GM12878 (cell line): ENCODE results near the gene PDCL3. TPM values are rescaled to one million over a fixed set of nuclear protein-coding genes. Genes with fewer than 3 reads are reported as not detected.

Experiments
- ATAC-seq: fragments of 200-7000 bp; cut with Tn5 transposase; 3 replicates; pipeline ENCODE4 v1.9.1; 2020; ENCODE audit warnings: mild to moderate bottlenecking, moderate library complexity
- BruUV-seq: library from RNA; stranded (reverse); fragments of 400-500 nt; replicated peaks from 2 replicates; lab custom pipeline; 2021; lab: Mats Ljungman, UMichigan
- CTCF ChIA-PET: fragments of 300-600 bp; sonication (Branson Sonifier 250); formaldehyde crosslinking; extraction: SDS; loops from one replicate; lab custom pipeline; 2021; ENCODE audit warnings: inconsistent platforms; lab: Yijun Ruan, JAX
- POLR2A ChIA-PET: fragments of 350-600 bp; formaldehyde crosslinking; extraction: SDS; loops from one replicate; lab custom pipeline; 2021; ENCODE audit warnings: inconsistent platforms; lab: Charles Lee
- RAD21 ChIA-PET: fragments of 300-600 bp; sonication (Branson Sonifier 250); formaldehyde crosslinking; loops from one replicate; lab custom pipeline; 2023; ENCODE audit warnings: antibody characterized with exemption; ENCODE audit not compliant: unreplicated experiment; lab: Charles Lee
- SMC1A ChIA-PET: fragments of 300-600 bp; sonication (Branson Sonifier 250); formaldehyde crosslinking; loops from one replicate; lab custom pipeline; 2023; ENCODE audit not compliant: unreplicated experiment, uncharacterized antibody; lab: Charles Lee
- DNase-seq: peaks from one replicate; pipeline ENCODE4 v3.0.0-alpha.2; 2011; ENCODE audit warnings: low read depth, low spot score
- FAIRE-seq: peaks from 3 replicates; lab custom pipeline; 2011; peaks lifted over from hg19 to GRCh38; lab: Jason Lieb, UNC
- H2AFZ ChIP-seq: 2 replicates; pipeline ENCODE4 v1.6.0; 2011; ENCODE audit warnings: low read depth, low read length, control low read depth; ENCODE audit not compliant: control insufficient read depth
- H3K27ac ChIP-seq: 2 replicates; pipeline ENCODE4 v1.5.1; 2011; ENCODE audit warnings: control low read depth; ENCODE audit not compliant: control insufficient read depth, insufficient read depth
- H3K27me3 ChIP-seq, 2 experiments: replicated peaks in 1 of 2; 2 replicates each; pipeline versions ENCODE4 v1.6.0 to v1.6.1; 2011; ENCODE audit warnings: low read length in 1 of 2; ENCODE audit not compliant: control insufficient read depth in 2 of 2, insufficient read depth in 2 of 2
- H3K36me3 ChIP-seq, 2 experiments: 2 replicates each; pipeline ENCODE4 v1.5.1; 2011; ENCODE audit warnings: low read length in 1 of 2; ENCODE audit not compliant: control insufficient read depth in 2 of 2, insufficient read depth in 2 of 2
- H3K4me1 ChIP-seq: 2 replicates; pipeline ENCODE4 v1.6.1; 2011; ENCODE audit warnings: mild to moderate bottlenecking, low read length, moderate library complexity, mixed read lengths; ENCODE audit not compliant: control insufficient read depth, insufficient read depth
- H3K4me2 ChIP-seq: 2 replicates; pipeline ENCODE4 v1.6.0; 2011; ENCODE audit warnings: control low read depth; ENCODE audit not compliant: control insufficient read depth, insufficient read depth
- H3K4me3 ChIP-seq: fragments of 200-600 bp; sonication (generic); 2 replicates; pipeline ENCODE4 v1.5.1; 2016
- H3K79me2 ChIP-seq: 2 replicates; pipeline ENCODE4 v1.6.0; 2011; ENCODE audit warnings: low read length; ENCODE audit not compliant: control insufficient read depth, insufficient read depth
- H3K9ac ChIP-seq: 2 replicates; pipeline ENCODE4 v1.8.0; 2011; ENCODE audit warnings: low read length, control low read depth, mixed read lengths; ENCODE audit not compliant: control insufficient read depth, insufficient read depth
- H3K9me3 ChIP-seq: replicated peaks from 3 replicates; pipeline ENCODE4 v1.5.1; 2011; ENCODE audit warnings: mild to moderate bottlenecking, low read length; ENCODE audit not compliant: control insufficient read depth, insufficient read depth
- H4K20me1 ChIP-seq: 2 replicates; pipeline ENCODE4 v1.6.0; 2011; ENCODE audit not compliant: control insufficient read depth, insufficient read depth
- FOXK2 ChIP-seq: fragments of 450-650 bp; IDR thresholded peaks from 2 replicates; pipeline ENCODE4 v1.6.1; 2017; ENCODE audit warnings: mild to moderate bottlenecking, moderate library complexity
- FOXM1 ChIP-seq: IDR thresholded peaks from 2 replicates; pipeline ENCODE4 v1.6.1; 2012; ENCODE audit warnings: low read depth, mild to moderate bottlenecking, inconsistent platforms, low read length, moderate library complexity
- GABPA ChIP-seq: IDR thresholded peaks from 2 replicates; pipeline ENCODE4 v1.6.1; 2014; ENCODE audit warnings: antibody characterized with exemption, low read depth, mild to moderate bottlenecking, inconsistent platforms
- PKNOX1 ChIP-seq: fragments of 450-650 bp; IDR thresholded peaks from 2 replicates; pipeline ENCODE4 v1.6.1; 2016; ENCODE audit warnings: mild to moderate bottlenecking
- RAD21 ChIP-seq: IDR thresholded peaks from 2 replicates; pipeline ENCODE4 v1.6.1; 2011; ENCODE audit warnings: mild to moderate bottlenecking, low read depth, low read length, moderate library complexity; ENCODE audit not compliant: insufficient read depth
- ZBTB11 ChIP-seq: fragments of 450-650 bp; formaldehyde crosslinking; IDR thresholded peaks from 2 replicates; pipeline ENCODE4 v1.5.0; 2022; ENCODE audit warnings: mild to moderate bottlenecking, missing genetic modification characterization
- WGBS: methylation state at CpG from one replicate; pipeline ENCODE4 v1.1.6; 2016; ENCODE audit warnings: low lambda C conversion rate; ENCODE audit not compliant: insufficient replicate concordance, insufficient coverage; ENCODE audit errors: missing lambda C conversion rate; 5-methylcytosine and 5-hydroxymethylcytosine counted together
- in situ Hi-C: fragments of 300-500 bp; cut with MboI; formaldehyde crosslinking; loops from 9 replicates; pipeline ENCODE4 v1.14.3; 2018; ENCODE audit warnings: mixed read lengths
- intact Hi-C: fragments of 100-400 bp; cut with micrococcal nuclease; formaldehyde crosslinking; loops from one replicate; pipeline ENCODE4 v1.14.2; 2022; ENCODE audit not compliant: unreplicated experiment
- polyA plus RNA-seq, 11 experiments: library from polyadenylated mRNA; depleted of rRNA in 4 of 11; unstranded in 6 of 11; stranded (reverse) in 5 of 11; fragments of >200 nt; fragmentation: Nextera tagmentation in 4 of 11; fragmentation: Illumina TruSeq in 1 of 11; extraction: Ambion mirVana in 4 of 11; extraction: Trizol in 1 of 11; gene quantifications; 1 replicate in 1 of 11; 2 replicates in 10 of 11; pipeline versions ENCODE4 v1.2.1 to v1.2.3, GENCODE V29; 2011 to 2016; ENCODE audit warnings: inconsistent platforms in 2 of 11, missing spikeins in 2 of 11, low read depth in 1 of 11
- total RNA-seq, 4 experiments: library from RNA; depleted of rRNA in 3 of 4; stranded (reverse); fragments of >200 nt in 3 of 4; fragmentation: Illumina TruSeq in 1 of 4; extraction: Trizol in 1 of 4; gene quantifications; 2 replicates each; pipeline versions ENCODE4 v1.2.1 to v1.2.3, GENCODE V29; 2013 to 2021
- TF ChIP-seq, protein P1 (sequence below): IDR thresholded peaks from 2 replicates; pipeline ENCODE4 v1.6.1; 2011; ENCODE audit warnings: borderline replicate concordance, low read depth, mild to moderate bottlenecking, moderate library complexity, mixed read lengths, low read length; ENCODE audit not compliant: insufficient read depth; ENCODE audit errors: extremely low read length

PDCL3 gene
- total and polyA plus RNA-seq, 10 of the 15 experiments (the other 5 are each of a cell fraction or from before 2014, with no cell fraction given): 22.9 to 111 (median 51.1) TPM

DNA sequence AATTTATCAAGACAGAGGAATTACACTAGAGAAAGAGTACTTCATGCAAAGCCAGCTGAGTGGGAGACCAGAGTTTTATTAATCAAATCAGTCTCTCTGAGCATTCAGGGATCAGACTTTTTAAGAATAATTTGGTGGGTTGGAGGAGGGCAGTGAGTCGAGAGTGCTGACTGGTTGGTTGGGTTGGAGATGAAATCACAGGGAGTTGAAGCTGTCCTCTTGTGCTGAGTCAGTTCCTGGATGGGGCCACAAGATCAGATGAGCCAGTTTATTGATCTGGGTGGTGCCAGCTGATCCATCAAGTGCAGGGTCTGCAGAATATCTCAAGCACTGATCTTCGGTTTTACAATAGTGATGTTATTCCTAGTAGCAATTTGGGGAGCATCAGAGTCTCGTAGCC, 21.4 kb upstream of the PDCL3 start:
- no peak for FAIRE-seq
- H3K4me3 ChIP-seq: no peak overlapping the region
- H3K79me2 ChIP-seq: no peaks in the 10 kb centered on the region
- H3K4me1 ChIP-seq: no peaks in the 10 kb centered on the region
- no peak for DNase-seq
- 13% methylated on average over 3 of the region's 3 CpGs for WGBS
- H3K36me3 ChIP-seq: no peaks in the 10 kb centered on the region
- ChIA-PET POLR2A (no interaction called here), SMC1A (no interaction called here), CTCF (no interaction called here), RAD21 (no interaction called here)
- H3K27ac ChIP-seq: no peak overlapping the region
- TF ChIP-seq GABPA: no peak
- ATAC-seq: no peak
- no peaks in the 10 kb centered on the region for H4K20me1 ChIP-seq
- intact Hi-C loops: no loop called here
- H3K4me2 ChIP-seq: no peak overlapping the region
- in situ Hi-C loops: no loop called here
- H3K9ac ChIP-seq: no peak overlapping the region
- H3K27me3 ChIP-seq: no peaks in the 10 kb centered on the region
- no peak overlapping the region for H2AFZ ChIP-seq
- no TSS peak for BruUV-seq
- H3K9me3 ChIP-seq: no peaks in the 10 kb centered on the region; the same call in 2 of the 3 replicates

DNA sequence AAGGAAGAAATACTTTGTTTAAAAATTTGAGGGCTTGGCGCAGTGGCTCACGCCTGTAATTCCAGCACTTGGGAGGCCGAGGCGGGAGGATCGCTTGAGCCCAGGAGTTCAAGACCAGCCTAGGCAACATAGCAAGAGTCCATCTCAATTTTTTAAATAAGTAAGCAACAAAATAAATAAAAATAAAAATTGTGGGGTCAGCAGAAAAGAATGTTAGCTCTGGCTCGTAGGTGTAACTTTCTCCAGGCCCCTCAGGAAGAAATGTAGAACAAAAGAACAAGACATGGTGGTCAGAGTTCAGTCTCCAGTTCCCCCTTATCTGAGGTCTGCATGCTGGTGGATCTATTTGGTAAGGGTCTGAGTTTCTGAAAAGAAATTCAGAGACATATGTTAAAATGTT, 20.4 kb upstream of the PDCL3 start:
- ChIA-PET SMC1A (no interaction called here), POLR2A (no interaction called here), CTCF (interaction anchor here (0.6 kb wide), 1 partner anchor 114 kb away, joined by 3 read pairs; no protein-coding TSS in a partner anchor), RAD21 (no interaction called here)
- ATAC-seq: no peak
- no peaks in the 10 kb centered on the region; the same call in 2 of the 3 replicates for H3K9me3 ChIP-seq
- whole genome bisulfite sequencing: 83% methylated on average over 6 of the region's 6 CpGs
- no peak for FAIRE-seq
- no peaks in the 10 kb centered on the region for H3K79me2 ChIP-seq
- no peak overlapping the region for H3K27ac ChIP-seq
- H3K4me2 ChIP-seq: no peak overlapping the region
- BruUV-seq: no TSS peak
- H2AFZ ChIP-seq: no peak overlapping the region
- DNase-seq: no peak
- no peak overlapping the region for H3K4me3 ChIP-seq
- no peak overlapping the region for H3K9ac ChIP-seq
- H3K4me1 ChIP-seq: no peaks in the 10 kb centered on the region
- no peaks in the 10 kb centered on the region for H4K20me1 ChIP-seq
- intact Hi-C loops (no loop called here), in situ Hi-C loops (no loop called here)
- H3K36me3 ChIP-seq: no peaks in the 10 kb centered on the region
- H3K27me3 ChIP-seq: no peaks in the 10 kb centered on the region
- TF ChIP-seq FOXK2: no peak
- TF ChIP-seq PKNOX1: no peak
- TF ChIP-seq RAD21: no peak
- TF ChIP-seq, protein P1, sequence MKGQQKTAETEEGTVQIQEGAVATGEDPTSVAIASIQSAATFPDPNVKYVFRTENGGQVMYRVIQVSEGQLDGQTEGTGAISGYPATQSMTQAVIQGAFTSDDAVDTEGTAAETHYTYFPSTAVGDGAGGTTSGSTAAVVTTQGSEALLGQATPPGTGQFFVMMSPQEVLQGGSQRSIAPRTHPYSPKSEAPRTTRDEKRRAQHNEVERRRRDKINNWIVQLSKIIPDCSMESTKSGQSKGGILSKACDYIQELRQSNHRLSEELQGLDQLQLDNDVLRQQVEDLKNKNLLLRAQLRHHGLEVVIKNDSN: no peak
- TF ChIP-seq ZBTB11 (CRISPR knock-in tag): no peak
- no peak for TF ChIP-seq FOXM1
